Endothelial cell of umbilical vein (primary cell): Measurements from ENCODE around the gene IL4I1. TPM values are rescaled to one million over a fixed set of nuclear protein-coding genes. Genes with fewer than 3 reads are reported as not detected.

Experiments
- BruUV-seq: library from RNA; stranded (reverse); fragments of 400-500 nt; replicated peaks from 2 replicates; lab custom pipeline; 2021; lab: Mats Ljungman, UMichigan
- CTCF ChIA-PET: fragments of 300-600, 350-600 bp; sonication (Branson Sonifier 250); formaldehyde crosslinking; loops from one replicate; lab custom pipeline; 2021; ENCODE audit warnings: antibody characterized with exemption, inconsistent platforms; lab: Charles Lee
- POLR2A ChIA-PET: fragments of 300-600, 350-600 bp; sonication (Branson Sonifier 250); formaldehyde crosslinking; loops from one replicate; lab custom pipeline; 2021; ENCODE audit warnings: antibody characterized with exemption, inconsistent platforms; lab: Charles Lee
- DNase-seq: peaks from one replicate; pipeline ENCODE4 v3.0.0-alpha.2; 2011; ENCODE audit warnings: low read depth, low spot score
- FAIRE-seq: peaks from 2 replicates; lab custom pipeline; 2011; peaks lifted over from hg19 to GRCh38; lab: Jason Lieb, UNC
- H2AFZ ChIP-seq: 2 replicates; pipeline ENCODE4 v1.6.0; 2012; ENCODE audit warnings: low read depth, low read length, control low read depth, inconsistent platforms
- H3K27ac ChIP-seq: 2 replicates; pipeline ENCODE4 v1.5.1; 2011; ENCODE audit warnings: low read depth, mild to moderate bottlenecking, control low read depth, low read length, moderate library complexity; ENCODE audit not compliant: insufficient read depth
- H3K27me3 ChIP-seq, 2 experiments: 2 replicates each; pipeline versions ENCODE4 v1.6.0 to v1.6.1; 2011; ENCODE audit warnings: low read length in 2 of 2, mixed read lengths in 1 of 2; ENCODE audit not compliant: control insufficient read depth in 2 of 2, insufficient read depth in 2 of 2
- H3K36me3 ChIP-seq, 2 experiments: 2 replicates in 1 of 2; 3 replicates in 1 of 2; pipeline ENCODE4 v1.5.1; 2011; ENCODE audit warnings: low read length in 2 of 2, mild to moderate bottlenecking in 1 of 2, moderate library complexity in 1 of 2; ENCODE audit not compliant: control insufficient read depth in 2 of 2, insufficient read depth in 2 of 2; ENCODE audit errors: extremely low read depth in 1 of 2
- H3K4me1 ChIP-seq: 3 replicates; pipeline ENCODE4 v1.5.1; 2011; ENCODE audit warnings: mild to moderate bottlenecking, low read length; ENCODE audit not compliant: control insufficient read depth, insufficient read depth; ENCODE audit errors: extremely low read depth
- H3K4me2 ChIP-seq: 2 replicates; pipeline ENCODE4 v1.6.1; 2011; ENCODE audit warnings: low read length, control low read depth, mixed read lengths; ENCODE audit not compliant: insufficient read depth
- H3K4me3 ChIP-seq, 3 experiments: fragments of 200-600 bp in 1 of 3; sonication (generic), shearing (Covaris generic) in 1 of 3; replicated peaks in 1 of 3; 2 replicates each; pipeline ENCODE4 v1.5.1; 2011 to 2016; ENCODE audit warnings: control low read depth in 3 of 3, low read length in 3 of 3, mild to moderate bottlenecking in 2 of 3, inconsistent platforms in 1 of 3, low read depth in 1 of 3, moderate library complexity in 1 of 3; ENCODE audit not compliant: insufficient read depth in 1 of 3
- H3K79me2 ChIP-seq: 2 replicates; pipeline ENCODE4 v1.6.0; 2012; ENCODE audit warnings: low read length, inconsistent platforms; ENCODE audit not compliant: control insufficient read depth, insufficient read depth
- H3K9ac ChIP-seq: replicated peaks from 2 replicates; pipeline ENCODE3; 2011; ENCODE audit warnings: low read length, control low read depth; ENCODE audit not compliant: insufficient read depth; ENCODE audit errors: extremely low read depth
- H3K9me1 ChIP-seq: replicated peaks from 3 replicates; pipeline ENCODE4 v1.6.0; 2011; ENCODE audit warnings: mild to moderate bottlenecking, low read length; ENCODE audit not compliant: control insufficient read depth, insufficient read depth; ENCODE audit errors: extremely low read depth
- H3K9me3 ChIP-seq: replicated peaks from 2 replicates; pipeline ENCODE4 v1.5.1; 2012; ENCODE audit warnings: low read length, inconsistent platforms; ENCODE audit not compliant: control insufficient read depth, insufficient read depth
- H4K20me1 ChIP-seq: replicated peaks from 2 replicates; pipeline ENCODE3; 2011; ENCODE audit warnings: mild to moderate bottlenecking, low read length; ENCODE audit not compliant: control insufficient read depth, insufficient read depth; ENCODE audit errors: extremely low read depth
- FOS ChIP-seq: IDR thresholded peaks from 2 replicates; pipeline ENCODE4 v1.6.1; 2011; ENCODE audit warnings: mild to moderate bottlenecking, low read length, moderate library complexity, borderline replicate concordance; ENCODE audit not compliant: insufficient read depth
- GATA2 ChIP-seq: IDR thresholded peaks from 2 replicates; pipeline ENCODE4 v1.7.0; 2011; ENCODE audit warnings: low read depth, mild to moderate bottlenecking, moderate library complexity, mixed read lengths, low read length; ENCODE audit not compliant: insufficient read length, insufficient read depth
- JUN ChIP-seq: IDR thresholded peaks from 2 replicates; pipeline ENCODE4 v1.6.1; 2011; ENCODE audit warnings: borderline replicate concordance, low read depth; ENCODE audit not compliant: insufficient read length, insufficient read depth
- MYC ChIP-seq: IDR thresholded peaks from one replicate; pipeline ENCODE4 v1.6.1; 2011; ENCODE audit warnings: mild to moderate bottlenecking, low read depth, low read length
- POLR2A ChIP-seq: IDR thresholded peaks from 2 replicates; pipeline ENCODE4 v1.6.1; 2012; ENCODE audit warnings: low read depth, mild to moderate bottlenecking, control low read depth, low read length
- POLR2AphosphoS5 ChIP-seq: IDR thresholded peaks from 2 replicates; pipeline ENCODE4 v1.6.1; 2012; ENCODE audit warnings: low read depth, mild to moderate bottlenecking, control low read depth, low read length, moderate library complexity; ENCODE audit not compliant: insufficient read depth
- dilution Hi-C: fragments of 300-500 bp; cut with MboI; formaldehyde crosslinking; loops from one replicate; pipeline ENCODE4 v1.15.0; 2019; ENCODE audit warnings: low sequenced_read_pairs; ENCODE audit not compliant: extremely low pct_ligation_motif_present
- intact Hi-C: fragments of 100-400 bp; cut with micrococcal nuclease; formaldehyde crosslinking; loops from one replicate; pipeline ENCODE4 v1.10.0; 2022
- polyA plus RNA-seq, 4 experiments: library from polyadenylated mRNA; depleted of rRNA in 3 of 4; stranded (reverse) in 3 of 4; unstranded in 1 of 4; fragments of >200 nt; gene quantifications; 2 replicates each; pipeline versions ENCODE4 v1.2.1 to v1.2.3, GENCODE V29; 2011 to 2012; ENCODE audit warnings: missing spikeins in 1 of 4
- total RNA-seq: library from RNA; stranded (reverse); gene quantifications from 2 replicates; pipeline ENCODE4 v1.2.3, GENCODE V29; 2021
- TF ChIP-seq, protein P1 (sequence below), 2 donors: IDR thresholded peaks; 1 replicate in 1 of 2; 2 replicates in 1 of 2; pipeline ENCODE4 v1.5.1; 2011; ENCODE audit warnings: low read length in 2 of 2, mild to moderate bottlenecking in 2 of 2, moderate library complexity in 2 of 2, control low read depth in 1 of 2, inconsistent platforms in 1 of 2, low read depth in 1 of 2; ENCODE audit not compliant: insufficient read depth in 1 of 2; ENCODE audit errors: extremely low read depth in 1 of 2

The IL4I1 gene
- total and polyA plus RNA-seq, 2 donors (not counting 3 experiments of a cell fraction or from before 2014, with no cell fraction given) = 5.0 to 5.6 TPM

DNA sequence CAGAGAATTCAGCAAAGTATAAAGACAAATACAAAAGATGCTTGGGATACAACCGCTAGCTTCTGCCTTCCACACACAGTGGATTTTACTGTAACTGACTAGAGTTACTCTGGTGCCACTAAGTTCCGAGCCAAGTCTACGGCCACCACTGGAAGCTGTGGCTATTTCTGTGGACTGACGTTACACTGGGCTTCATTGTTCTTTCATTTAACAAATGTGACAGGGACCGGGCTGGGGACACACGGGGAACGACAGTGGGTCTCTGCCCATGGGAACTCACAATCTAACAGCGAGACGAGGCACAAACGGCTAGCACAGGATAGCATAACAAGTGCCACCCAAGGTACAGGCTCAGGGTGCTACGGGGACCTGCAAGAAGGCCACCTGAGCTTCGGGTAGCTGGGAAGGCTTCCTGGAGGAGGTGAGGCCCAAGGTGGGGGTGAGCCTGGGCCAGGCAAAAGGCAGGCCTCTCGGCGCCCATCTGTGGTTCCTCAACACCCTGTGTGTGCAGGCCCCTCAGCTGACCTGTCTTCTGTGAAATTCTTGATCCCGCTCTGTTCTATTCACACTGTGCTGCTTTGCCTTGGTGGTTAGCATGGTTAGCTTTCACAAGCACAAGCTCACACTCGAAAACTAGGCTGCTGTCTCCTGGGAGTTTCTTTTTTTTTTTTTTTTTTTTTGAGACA, 10.3 kb upstream of the IL4I1 start:
- no peak for DNase-seq
- no peak for FAIRE-seq
- ChIA-PET POLR2A (no interaction called here), CTCF (interaction anchor here (1.3 kb wide), 1 partner anchor 9 kb away, joined by 5 read pairs; no protein-coding TSS in a partner anchor)
- no peak overlapping the region for H2AFZ ChIP-seq
- no peaks in the 10 kb centered on the region for H3K9me3 ChIP-seq
- no peak overlapping the region for H3K27ac ChIP-seq
- H3K27me3 ChIP-seq = no peaks in the 10 kb centered on the region
- no peaks in the 10 kb centered on the region for H3K9me1 ChIP-seq
- H3K79me2 ChIP-seq = no peaks in the 10 kb centered on the region
- TF ChIP-seq FOS = no peak
- no peak for TF ChIP-seq GATA2
- no peak for TF ChIP-seq POLR2AphosphoS5
- no peak for TF ChIP-seq JUN
- TF ChIP-seq, protein P1, sequence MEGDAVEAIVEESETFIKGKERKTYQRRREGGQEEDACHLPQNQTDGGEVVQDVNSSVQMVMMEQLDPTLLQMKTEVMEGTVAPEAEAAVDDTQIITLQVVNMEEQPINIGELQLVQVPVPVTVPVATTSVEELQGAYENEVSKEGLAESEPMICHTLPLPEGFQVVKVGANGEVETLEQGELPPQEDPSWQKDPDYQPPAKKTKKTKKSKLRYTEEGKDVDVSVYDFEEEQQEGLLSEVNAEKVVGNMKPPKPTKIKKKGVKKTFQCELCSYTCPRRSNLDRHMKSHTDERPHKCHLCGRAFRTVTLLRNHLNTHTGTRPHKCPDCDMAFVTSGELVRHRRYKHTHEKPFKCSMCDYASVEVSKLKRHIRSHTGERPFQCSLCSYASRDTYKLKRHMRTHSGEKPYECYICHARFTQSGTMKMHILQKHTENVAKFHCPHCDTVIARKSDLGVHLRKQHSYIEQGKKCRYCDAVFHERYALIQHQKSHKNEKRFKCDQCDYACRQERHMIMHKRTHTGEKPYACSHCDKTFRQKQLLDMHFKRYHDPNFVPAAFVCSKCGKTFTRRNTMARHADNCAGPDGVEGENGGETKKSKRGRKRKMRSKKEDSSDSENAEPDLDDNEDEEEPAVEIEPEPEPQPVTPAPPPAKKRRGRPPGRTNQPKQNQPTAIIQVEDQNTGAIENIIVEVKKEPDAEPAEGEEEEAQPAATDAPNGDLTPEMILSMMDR (IDR thresholded peaks at IDR 0.05; ENCODE audit: extremely low read depth in 1 of 2, insufficient read depth in 1 of 2, low read depth in 1 of 2, low read length in 2 of 2) = no peak
- no peak for TF ChIP-seq POLR2A
- no peak for TF ChIP-seq MYC
- BruUV-seq = no TSS peak
- no peaks in the 10 kb centered on the region for H3K4me1 ChIP-seq
- no peak overlapping the region for H3K4me2 ChIP-seq
- peaks cover 6 to 20% of the 10 kb centered on the region in 2 experiments for H3K36me3 ChIP-seq
- H4K20me1 ChIP-seq = no peaks in the 10 kb centered on the region
- dilution Hi-C loops = no loop called here
- intact Hi-C loops = no loop called here
- no peak overlapping the region for H3K9ac ChIP-seq
- no peak overlapping the region for H3K4me3 ChIP-seq
